Fibroblast of lung (primary cell): ENCODE data around the gene KCNAB2.

Source experiments
- CTCF ChIP-seq, 2 donors: IDR thresholded peaks in 1 of 2; conservative IDR thresholded peaks in 1 of 2; 1 replicate in 1 of 2; 2 replicates in 1 of 2; pipeline ENCODE4 v1.5.1; 2011 to 2012; ENCODE audit warnings: low read length in 2 of 2, control low read depth in 1 of 2, inconsistent platforms in 1 of 2, low read depth in 1 of 2, mild to moderate bottlenecking in 1 of 2
- EZH2 ChIP-seq: IDR thresholded peaks from 2 replicates; pipeline ENCODE4 v1.5.1; 2012; ENCODE audit warnings: low read length, control low read depth, mild to moderate bottlenecking; ENCODE audit errors: missing control alignments

DNA sequence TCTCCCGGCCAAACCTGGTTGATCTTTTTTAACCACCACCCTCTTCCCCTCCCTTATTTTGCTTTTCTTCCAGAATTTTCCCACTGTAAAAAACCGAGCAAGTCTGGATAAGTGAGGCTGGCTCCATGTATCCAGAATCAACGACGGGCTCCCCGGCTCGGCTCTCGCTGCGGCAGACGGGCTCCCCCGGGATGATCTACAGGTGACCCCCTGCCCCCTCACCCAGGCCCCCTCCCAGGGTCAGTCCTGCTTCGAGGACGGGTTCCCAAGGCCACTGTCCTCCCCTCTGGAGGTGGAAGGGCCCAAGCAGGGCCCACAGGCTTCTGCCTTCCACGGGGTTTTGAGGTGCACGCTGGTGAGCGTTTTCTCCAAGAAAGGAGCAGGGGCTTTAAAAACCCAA lies 5.2 kb upstream of the KCNAB2 start:
- TF ChIP-seq CTCF (conservative IDR thresholded peaks at IDR 0.05 in 1 of 2, IDR thresholded peaks at IDR 0.05 in 1 of 2; ENCODE audit: low read depth in 1 of 2, low read length in 2 of 2): no peak
- TF ChIP-seq EZH2: no peak
